Activated T-helper 17 cell treated with anti-CD3 and anti-CD28 coated beads, Interleukin-2, amount 50 U/mL, for 72 hours (primary cell): Measurements from ENCODE around the gene ZNF581. TPM values are rescaled to one million over a fixed set of nuclear protein-coding genes. Genes with fewer than 3 reads are reported as not detected.
A peak's percentile ranks its signal among the peaks of the same experiment; 100 is the strongest.

ENCODE experiments used
- ATAC-seq: fragments of 150-1000 bp; cut with Tn5 transposase; replicated peaks from 2 replicates; pipeline ENCODE4 v1.10.0; 2021; ENCODE audit warnings: mild to moderate bottlenecking, moderate library complexity
- H3K27ac Mint-ChIP-seq: one replicate; pipeline ENCODE4 v1.8.0; 2022; ENCODE audit warnings: mixed read lengths
- H3K27me3 Mint-ChIP-seq: one replicate; pipeline ENCODE4 v1.8.0; 2022; ENCODE audit warnings: mixed read lengths
- H3K36me3 Mint-ChIP-seq: one replicate; pipeline ENCODE4 v1.8.0; 2022; ENCODE audit warnings: low read depth, mild to moderate bottlenecking, mixed read lengths
- H3K4me1 Mint-ChIP-seq: one replicate; pipeline ENCODE4 v1.8.0; 2022; ENCODE audit warnings: mixed read lengths
- H3K4me3 Mint-ChIP-seq: one replicate; pipeline ENCODE4 v1.8.0; 2022; ENCODE audit warnings: mild to moderate bottlenecking, mixed read lengths
- H3K9me3 Mint-ChIP-seq: one replicate; pipeline ENCODE4 v1.8.0; 2022; ENCODE audit warnings: mixed read lengths
- total RNA-seq, 2 donors: library from RNA; stranded (reverse); gene quantifications; one replicate each; pipeline ENCODE4 v1.2.3, GENCODE V29; 2022

Gene ZNF581
- total RNA-seq, 2 donors from 2014 or later, result 26.4 to 35.6 TPM

DNA sequence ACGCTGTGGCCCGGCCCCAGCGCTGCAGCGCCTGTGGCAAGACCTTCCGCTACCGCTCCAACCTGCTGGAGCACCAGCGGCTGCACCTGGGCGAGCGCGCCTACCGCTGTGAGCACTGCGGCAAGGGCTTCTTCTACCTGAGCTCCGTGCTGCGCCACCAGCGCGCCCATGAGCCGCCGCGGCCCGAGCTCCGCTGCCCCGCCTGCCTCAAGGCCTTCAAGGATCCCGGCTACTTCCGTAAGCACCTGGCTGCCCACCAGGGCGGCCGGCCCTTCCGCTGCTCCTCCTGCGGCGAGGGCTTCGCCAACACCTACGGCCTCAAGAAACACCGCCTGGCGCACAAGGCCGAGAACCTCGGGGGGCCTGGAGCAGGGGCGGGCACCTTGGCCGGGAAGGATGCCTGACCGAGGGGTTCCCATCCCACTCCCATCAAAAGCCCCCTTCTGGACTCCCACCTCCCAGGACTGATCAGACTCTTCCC is 27.0 kb upstream of the ZNF581 start:
- H3K4me3 Mint-ChIP-seq, result no peak overlapping the region
- H3K36me3 Mint-ChIP-seq, result peaks cover 26% of the 10 kb centered on the region
- no peak for ATAC-seq
- H3K4me1 Mint-ChIP-seq, result peaks cover 7% of the 10 kb centered on the region
- no peaks in the 10 kb centered on the region for H3K27me3 Mint-ChIP-seq
- H3K9me3 Mint-ChIP-seq, result no peaks in the 10 kb centered on the region
- H3K27ac Mint-ChIP-seq, result no peak overlapping the region

DNA sequence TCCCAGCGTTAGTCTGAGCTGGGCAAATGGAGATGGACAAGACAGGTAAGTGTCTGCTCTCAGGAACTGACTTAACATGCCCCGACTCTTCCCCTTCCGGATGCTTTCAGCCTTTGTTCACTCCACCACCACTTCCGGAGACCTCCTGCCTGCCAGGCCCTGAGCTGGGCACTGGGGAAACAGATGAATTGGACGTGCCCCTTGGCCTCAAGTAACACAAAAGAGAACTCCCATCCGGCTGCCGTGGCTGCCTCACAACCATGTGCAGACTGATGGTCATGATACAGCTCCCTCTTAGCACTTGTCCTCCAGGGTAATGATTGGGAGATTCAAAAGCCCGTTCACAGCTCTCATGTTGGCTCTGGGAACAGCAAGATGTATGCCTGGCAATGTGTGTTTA is 26.0 kb upstream of the ZNF581 start:
- no peak for ATAC-seq
- Mint-ChIP-seq H3K4me3 (no peak overlapping the region), H3K27me3 (no peaks in the 10 kb centered on the region), H3K4me1 (no peaks in the 10 kb centered on the region), H3K36me3 (peaks cover 24% of the 10 kb centered on the region), H3K27ac (no peak overlapping the region), H3K9me3 (no peaks in the 10 kb centered on the region)

DNA sequence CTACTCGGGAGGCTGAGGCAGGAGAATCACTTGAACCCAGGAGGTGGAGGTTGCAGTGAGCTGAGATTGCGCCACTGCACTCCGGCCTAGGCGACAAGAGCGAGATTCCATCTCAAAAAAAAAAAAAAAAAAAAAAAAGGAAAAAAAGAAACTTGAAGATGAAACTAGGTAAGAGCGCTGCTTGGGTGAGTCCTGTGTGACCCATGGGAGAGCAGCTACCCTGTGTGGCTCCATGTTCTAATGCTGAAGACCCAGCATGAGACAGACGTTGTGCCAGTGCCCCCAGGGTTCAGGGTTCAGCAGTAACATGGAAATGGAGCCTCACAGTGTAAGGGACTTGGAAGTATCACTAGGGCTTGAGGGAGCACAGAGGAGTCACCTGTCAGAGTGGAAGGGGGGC is 25.0 kb upstream of the ZNF581 start:
- Mint-ChIP-seq H3K4me3 (no peak overlapping the region), H3K4me1 (peaks cover 3% of the 10 kb centered on the region), H3K27me3 (no peaks in the 10 kb centered on the region), H3K36me3 (peaks cover 15% of the 10 kb centered on the region), H3K9me3 (no peaks in the 10 kb centered on the region), H3K27ac (no peak overlapping the region)
- ATAC-seq, result no peak

DNA sequence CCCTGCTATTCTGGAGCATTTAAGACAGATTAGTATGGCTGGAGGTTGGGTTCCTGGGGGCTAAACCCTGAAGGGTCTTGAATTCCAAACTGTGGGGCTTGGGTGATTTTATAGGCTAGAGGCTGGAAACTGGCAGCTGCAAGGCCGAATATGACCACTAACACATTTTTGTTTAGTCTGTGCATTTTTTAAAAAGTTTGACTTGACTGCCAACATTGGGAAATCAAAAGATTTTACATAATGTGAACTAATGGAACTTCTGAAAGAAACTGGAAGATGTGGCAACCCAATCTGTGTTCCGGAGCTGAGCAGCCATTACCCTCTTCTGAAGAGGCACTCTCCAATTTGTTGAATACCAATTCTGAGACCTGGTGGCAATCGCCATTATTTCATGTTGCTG is 24.2 kb upstream of the ZNF581 start:
- no peak overlapping the region for H3K27ac Mint-ChIP-seq
- peaks cover 15% of the 10 kb centered on the region for H3K36me3 Mint-ChIP-seq
- H3K9me3 Mint-ChIP-seq, result no peaks in the 10 kb centered on the region
- no peak for ATAC-seq
- no peaks in the 10 kb centered on the region for H3K27me3 Mint-ChIP-seq
- no peak overlapping the region for H3K4me3 Mint-ChIP-seq
- H3K4me1 Mint-ChIP-seq, result peaks cover 9% of the 10 kb centered on the region

GRCh38 chr19:55620410-55621204 is 22.8 kb upstream of the ZNF581 start:
- Mint-ChIP-seq H3K36me3 (peaks cover 22% of the 10 kb centered on the region), H3K9me3 (no peaks in the 10 kb centered on the region), H3K4me1 (peaks cover 15% of the 10 kb centered on the region), H3K4me3 (no peak overlapping the region), H3K27me3 (no peaks in the 10 kb centered on the region), H3K27ac (peak overlapping the region; percentile 17)
- ATAC-seq, result no peak

DNA sequence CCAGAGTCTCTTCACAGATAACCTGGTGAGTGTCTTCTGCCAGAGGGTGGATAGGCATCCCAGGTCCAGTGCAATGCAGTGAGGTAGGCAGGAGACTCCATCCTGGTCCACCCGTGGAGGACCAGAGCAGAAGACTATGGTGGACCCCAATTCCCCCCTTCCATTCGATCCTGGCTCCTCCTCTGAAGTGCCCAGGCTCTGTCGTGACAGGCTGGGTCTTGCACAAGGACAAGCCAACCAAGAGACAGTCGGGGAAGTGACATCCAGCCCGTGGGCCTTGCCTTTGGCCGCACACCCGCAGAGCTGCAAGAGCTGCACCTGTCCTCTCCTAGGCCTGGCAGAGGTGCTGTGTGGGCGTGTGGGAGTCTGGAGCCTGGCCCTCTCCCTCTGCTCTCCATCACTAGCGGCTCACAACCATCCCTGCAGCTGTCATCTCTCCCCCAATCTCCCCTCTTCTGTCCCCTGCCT is 22.2 kb upstream of the ZNF581 start:
- peak overlapping the region; percentile 17 for H3K27ac Mint-ChIP-seq
- H3K4me3 Mint-ChIP-seq, result no peak overlapping the region
- H3K4me1 Mint-ChIP-seq, result peaks cover 16% of the 10 kb centered on the region
- ATAC-seq, result no peak
- peaks cover 22% of the 10 kb centered on the region for H3K36me3 Mint-ChIP-seq
- no peaks in the 10 kb centered on the region for H3K9me3 Mint-ChIP-seq
- no peaks in the 10 kb centered on the region for H3K27me3 Mint-ChIP-seq

GRCh38 chr19:55621673-55622231 is 21.7 kb upstream of the ZNF581 start:
- Mint-ChIP-seq H3K27me3 (no peaks in the 10 kb centered on the region), H3K9me3 (no peaks in the 10 kb centered on the region), H3K36me3 (peaks cover 19% of the 10 kb centered on the region), H3K4me3 (no peak overlapping the region), H3K4me1 (peaks cover 22% of the 10 kb centered on the region), H3K27ac (no peak overlapping the region)
- ATAC-seq, result no peak

DNA sequence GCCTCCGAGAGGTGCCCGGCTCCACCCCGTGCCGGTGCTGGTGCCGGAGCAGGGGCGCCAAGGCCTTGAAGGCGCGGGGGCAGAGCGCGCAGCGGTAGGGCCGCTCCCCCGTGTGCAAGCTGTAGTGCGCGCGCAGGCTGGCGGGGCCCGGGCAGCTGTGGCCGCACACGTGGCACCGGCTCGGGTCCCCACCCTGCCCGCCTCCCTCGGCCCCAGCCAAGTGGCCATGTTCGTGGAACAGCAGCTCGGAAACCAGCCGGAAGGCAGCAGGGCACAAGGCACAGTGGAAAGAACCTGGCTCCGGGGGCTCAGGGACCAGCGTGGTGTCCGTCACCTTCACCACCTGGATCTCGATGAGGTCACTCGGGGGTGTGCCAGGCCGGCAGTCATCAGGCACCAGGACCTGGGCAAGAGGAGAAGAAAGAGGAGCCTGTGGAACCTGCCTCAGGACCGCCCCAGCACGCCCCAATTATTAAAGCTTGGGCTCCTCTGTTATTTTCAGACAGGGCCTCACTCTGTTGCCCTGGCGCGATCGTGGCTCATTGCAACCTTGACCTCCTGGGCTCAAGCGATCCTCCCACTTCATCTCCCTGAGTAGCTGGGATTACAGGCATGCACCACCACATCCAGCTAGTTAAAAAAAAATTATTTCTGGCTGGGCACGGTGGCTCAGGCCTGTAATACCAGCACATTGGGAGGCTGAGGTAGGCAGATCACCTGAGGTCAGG is 21.0 kb upstream of the ZNF581 start:
- Mint-ChIP-seq H3K4me3 (no peak overlapping the region), H3K36me3 (peaks cover 12% of the 10 kb centered on the region), H3K9me3 (no peaks in the 10 kb centered on the region), H3K27me3 (no peaks in the 10 kb centered on the region), H3K27ac (no peak overlapping the region), H3K4me1 (peaks cover 25% of the 10 kb centered on the region)
- ATAC-seq, result no peak

DNA sequence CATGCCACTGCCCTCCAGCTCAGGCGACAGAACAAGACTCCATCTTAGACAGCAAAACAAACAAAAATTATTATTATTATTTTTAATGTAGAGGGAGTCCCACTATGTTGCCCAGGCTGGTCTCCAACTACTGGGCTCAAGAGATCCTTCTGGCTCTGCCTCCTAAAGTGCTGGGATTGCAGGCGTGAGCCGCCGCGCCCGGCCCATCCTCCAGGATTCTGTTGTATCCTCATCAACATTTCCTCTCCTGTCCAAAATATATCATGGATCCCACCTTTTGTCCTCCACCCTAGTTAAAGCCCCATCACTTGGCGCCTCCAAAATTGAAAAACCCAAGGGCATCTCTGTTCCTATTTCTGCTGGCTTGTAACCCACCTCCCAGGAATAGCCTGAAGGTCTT is 20.3 kb upstream of the ZNF581 start:
- Mint-ChIP-seq H3K27ac (no peak overlapping the region), H3K9me3 (no peaks in the 10 kb centered on the region), H3K4me3 (no peak overlapping the region), H3K4me1 (peaks cover 25% of the 10 kb centered on the region), H3K27me3 (no peaks in the 10 kb centered on the region), H3K36me3 (peaks cover 7% of the 10 kb centered on the region)
- no peak for ATAC-seq

GRCh38 chr19:55623561-55623960 is 19.9 kb upstream of the ZNF581 start:
- Mint-ChIP-seq H3K4me1 (peaks cover 25% of the 10 kb centered on the region), H3K36me3 (peaks cover 7% of the 10 kb centered on the region), H3K9me3 (no peaks in the 10 kb centered on the region), H3K27ac (peak overlapping the region; percentile 90), H3K4me3 (peak overlapping the region; percentile 77), H3K27me3 (no peaks in the 10 kb centered on the region)
- no peak for ATAC-seq

DNA sequence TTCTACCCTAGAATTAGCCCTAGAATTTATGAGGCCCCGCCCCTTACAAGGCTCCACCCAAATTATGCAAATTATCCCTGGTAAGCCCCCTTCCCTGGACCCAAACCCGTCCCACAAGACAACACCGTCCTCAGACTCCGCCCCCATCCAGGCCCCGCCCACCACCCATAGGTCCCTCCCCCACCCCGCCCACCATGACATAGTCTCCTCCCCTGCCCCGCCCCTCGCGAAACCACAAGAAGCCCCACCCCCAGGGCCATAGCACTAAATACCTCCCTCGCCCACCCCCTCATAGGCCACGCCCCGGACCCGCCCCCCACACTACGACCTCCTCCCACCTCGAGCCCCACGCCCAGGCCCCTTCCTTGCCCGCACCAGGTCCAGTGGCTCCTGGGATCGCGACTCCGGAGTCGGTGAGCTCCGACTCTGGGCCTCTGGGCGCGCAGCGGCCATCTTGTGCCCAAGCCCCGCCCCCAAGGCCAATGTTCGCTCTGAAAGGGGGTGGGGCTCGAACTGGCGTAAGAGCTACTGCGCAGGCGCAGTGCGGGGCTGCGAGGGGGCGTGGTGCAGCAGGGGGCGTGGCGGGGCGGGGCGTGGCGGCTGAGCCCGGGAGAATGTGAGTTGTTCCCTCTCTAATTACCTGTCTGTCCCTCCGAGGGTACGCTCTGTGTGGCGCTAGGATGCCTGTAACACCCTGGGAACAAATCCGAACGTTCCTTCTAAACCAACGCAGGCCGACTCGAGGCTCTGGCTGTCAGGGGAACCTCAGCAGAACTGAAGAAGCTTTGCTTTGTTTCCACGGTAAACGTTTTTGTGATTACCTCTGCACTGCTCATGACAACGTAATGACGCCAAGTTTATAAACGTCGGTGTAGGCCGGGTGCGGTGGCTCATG is 19.1 kb upstream of the ZNF581 start, which contains the start of gene ZNF784:
ZNF784 (minus strand) TSS at position 458 of the 895 bp plus-strand sequence; CDS start at position 453, 5 bp downstream.
- Mint-ChIP-seq H3K27me3 (no peaks in the 10 kb centered on the region), H3K4me1 (peaks cover 25% of the 10 kb centered on the region), H3K9me3 (no peaks in the 10 kb centered on the region), H3K36me3 (peaks cover 7% of the 10 kb centered on the region), H3K4me3 (peak within 1 kb of the TSS; percentile 77), H3K27ac (peak within 1 kb of the TSS; percentile 90)
- peak; percentile 69 for ATAC-seq

DNA sequence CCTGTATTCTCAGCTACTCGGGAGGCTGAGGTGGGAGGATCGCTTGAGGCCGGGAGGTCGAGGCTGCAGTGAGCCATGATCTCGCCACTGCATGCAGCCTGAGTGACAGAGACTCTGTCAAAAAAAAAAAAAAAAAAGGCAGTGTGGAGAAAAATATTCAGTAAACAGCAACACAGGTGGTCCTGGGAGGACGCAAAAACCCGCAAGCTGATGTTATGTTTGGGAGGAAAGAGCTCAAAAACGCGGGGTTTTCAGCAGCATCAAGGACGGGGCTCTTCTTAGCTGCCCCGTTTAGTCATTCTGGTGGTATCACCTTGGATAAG is 18.5 kb upstream of the ZNF581 start:
- peak overlapping the region; percentile 77 for H3K4me3 Mint-ChIP-seq
- no peaks in the 10 kb centered on the region for H3K9me3 Mint-ChIP-seq
- H3K27ac Mint-ChIP-seq, result peak overlapping the region; percentile 90
- no peaks in the 10 kb centered on the region for H3K27me3 Mint-ChIP-seq
- no peak for ATAC-seq
- peaks cover 25% of the 10 kb centered on the region for H3K4me1 Mint-ChIP-seq
- peaks cover 7% of the 10 kb centered on the region for H3K36me3 Mint-ChIP-seq

DNA sequence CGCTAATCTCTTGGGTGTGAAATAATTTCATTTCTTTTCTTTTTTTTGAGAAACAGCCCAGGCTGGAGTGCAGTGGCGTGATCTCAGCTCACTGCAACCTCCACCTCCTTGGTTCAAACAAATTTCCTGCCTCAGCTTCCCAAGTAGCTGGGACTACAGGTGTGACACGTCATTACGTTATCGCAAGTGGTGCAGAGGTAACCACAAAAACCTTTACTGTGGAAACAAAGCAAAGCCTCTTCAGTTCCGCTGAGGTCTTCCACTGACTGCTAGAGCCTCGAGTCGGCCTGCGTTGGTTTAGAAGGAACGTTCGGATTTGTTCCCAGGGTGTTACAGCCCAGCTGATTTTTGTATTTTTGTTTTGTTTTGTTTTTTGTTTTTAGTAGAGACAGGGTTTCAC is 17.1 kb upstream of the ZNF581 start:
- H3K4me1 Mint-ChIP-seq, result peaks cover 25% of the 10 kb centered on the region
- peak overlapping the region; percentile 29 for H3K27ac Mint-ChIP-seq
- H3K27me3 Mint-ChIP-seq, result no peaks in the 10 kb centered on the region
- no peaks in the 10 kb centered on the region for H3K9me3 Mint-ChIP-seq
- peak overlapping the region; percentile 59 for H3K4me3 Mint-ChIP-seq
- H3K36me3 Mint-ChIP-seq, result peaks cover 7% of the 10 kb centered on the region
- ATAC-seq, result peak; percentile 82

DNA sequence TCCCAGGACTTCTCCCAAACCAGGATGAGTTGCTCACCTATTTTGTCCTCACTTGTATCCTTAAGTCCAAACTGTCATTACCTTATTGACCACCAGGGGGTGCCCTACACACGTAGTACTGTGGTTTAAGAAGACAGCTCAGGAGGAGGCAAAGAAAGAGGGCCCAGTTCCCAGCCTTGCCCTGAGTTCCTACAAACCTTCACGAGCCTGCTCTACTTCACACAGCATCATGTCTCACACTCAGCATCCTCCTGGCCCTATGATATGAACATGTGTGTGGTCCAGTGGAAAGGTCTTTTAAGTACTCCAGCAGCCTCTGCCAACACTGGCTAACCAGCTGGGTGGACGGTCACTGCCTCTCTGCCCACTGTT is 11.0 kb upstream of the ZNF581 start:
- Mint-ChIP-seq H3K4me3 (peak overlapping the region; percentile 36), H3K36me3 (peaks cover 23% of the 10 kb centered on the region), H3K4me1 (peaks cover 38% of the 10 kb centered on the region), H3K27ac (peak overlapping the region; percentile 15), H3K27me3 (no peaks in the 10 kb centered on the region), H3K9me3 (no peaks in the 10 kb centered on the region)
- peak; percentile 54 for ATAC-seq
